ENCODE results near the gene YJEFN3. TPM values are rescaled to one million over a fixed set of nuclear protein-coding genes. Genes with fewer than 3 reads are reported as not detected.

Gene YJEFN3
- total RNA-seq, 1 donor from 2014 or later: 0.79 TPM

- no peak overlapping the region for H3K4me3 ChIP-seq (ENCODE audit: low read depth, low read length)
- no peak for FAIRE-seq
These were observed 1.7 kb downstream of the YJEFN3 start for GRCh38 chr19:19530423-19530804.

GRCh38 chr19:19530889-19531288, 2.2 kb downstream of the YJEFN3 start:
- no peak for FAIRE-seq
- H3K4me3 ChIP-seq (ENCODE audit: low read depth, low read length): no peak overlapping the region
- peaks cover 6% of the 10 kb centered on the region for H3K36me3 ChIP-seq (ENCODE audit: control insufficient read depth, insufficient read depth, low read length)
- no peak for TF ChIP-seq CTCF (IDR thresholded peaks at IDR 0.05; ENCODE audit: insufficient read depth, low read length, severe bottlenecking)
- DNase-seq (ENCODE audit: low read depth): no peak
- H3K27me3 ChIP-seq (ENCODE audit: control insufficient read depth, insufficient read depth, low read length): peaks cover 3% of the 10 kb centered on the region

More at GRCh38 chr19:19530423-19530804, 1.7 kb downstream of the YJEFN3 start:
- no peak for TF ChIP-seq CTCF (IDR thresholded peaks at IDR 0.05; ENCODE audit: insufficient read depth, low read length, severe bottlenecking)
- peaks cover 6% of the 10 kb centered on the region for H3K36me3 ChIP-seq (ENCODE audit: control insufficient read depth, insufficient read depth, low read length)
- DNase-seq (ENCODE audit: low read depth): no peak
- peaks cover 3% of the 10 kb centered on the region for H3K27me3 ChIP-seq (ENCODE audit: control insufficient read depth, insufficient read depth, low read length)

- FAIRE-seq: no peak
- TF ChIP-seq CTCF (IDR thresholded peaks at IDR 0.05; ENCODE audit: insufficient read depth, low read length, severe bottlenecking): peak; percentile 99
- Histone ChIP-seq H3K4me3 (ENCODE audit: low read depth, low read length) (no peak overlapping the region), H3K27me3 (ENCODE audit: control insufficient read depth, insufficient read depth, low read length) (peaks cover 3% of the 10 kb centered on the region), H3K36me3 (ENCODE audit: control insufficient read depth, insufficient read depth, low read length) (peaks cover 3% of the 10 kb centered on the region)
- DNase-seq (ENCODE audit: low read depth): no peak
These were observed 3.5 kb downstream of the YJEFN3 start for GRCh38 chr19:19531951-19532805.

- FAIRE-seq (no peak), DNase-seq (ENCODE audit: low read depth) (no peak)
- Histone ChIP-seq H3K4me3 (ENCODE audit: low read depth, low read length) (no peak overlapping the region), H3K27me3 (ENCODE audit: control insufficient read depth, insufficient read depth, low read length) (peaks cover 6% of the 10 kb centered on the region), H3K36me3 (ENCODE audit: control insufficient read depth, insufficient read depth, low read length) (peaks cover 1% of the 10 kb centered on the region)
- no peak for TF ChIP-seq CTCF (IDR thresholded peaks at IDR 0.05; ENCODE audit: insufficient read depth, low read length, severe bottlenecking)
These were observed 4.3 kb downstream of the YJEFN3 start for GRCh38 chr19:19532806-19533701.

- FAIRE-seq (no peak), DNase-seq (ENCODE audit: low read depth) (no peak)
These were observed 5.1 kb downstream of the YJEFN3 start for GRCh38 chr19:19533841-19534240.

More at GRCh38 chr19:19533841-19534240, 5.1 kb downstream of the YJEFN3 start:
- Histone ChIP-seq H3K27me3 (ENCODE audit: control insufficient read depth, insufficient read depth, low read length) (peaks cover 11% of the 10 kb centered on the region), H3K4me3 (ENCODE audit: low read depth, low read length) (no peak overlapping the region), H3K36me3 (ENCODE audit: control insufficient read depth, insufficient read depth, low read length) (peaks cover 1% of the 10 kb centered on the region)
- TF ChIP-seq CTCF (IDR thresholded peaks at IDR 0.05; ENCODE audit: insufficient read depth, low read length, severe bottlenecking): no peak

Data from bronchial epithelial cell (primary cell).